ENCODE data around the gene DUSP16.

DNA sequence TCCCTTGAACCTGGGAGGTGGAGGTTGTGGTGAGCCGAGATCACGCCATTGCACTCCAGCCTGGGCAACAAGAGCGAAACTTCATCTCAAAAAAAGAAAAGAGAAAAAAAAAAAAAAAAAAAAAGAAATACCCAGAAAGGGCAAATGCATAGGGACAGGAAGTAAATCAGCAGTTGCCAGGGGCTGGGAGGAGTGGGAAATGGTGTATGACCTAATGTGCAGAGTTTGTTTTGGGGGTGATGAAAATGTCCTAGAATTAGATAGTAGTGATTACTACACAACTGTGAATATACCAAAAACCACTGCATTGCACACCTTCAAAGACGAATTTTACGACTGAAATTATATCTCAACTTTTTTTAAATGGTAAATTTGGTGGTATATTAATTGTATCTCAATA, 20.4 kb downstream of the DUSP16 start:
- TF ChIP-seq, protein P1, sequence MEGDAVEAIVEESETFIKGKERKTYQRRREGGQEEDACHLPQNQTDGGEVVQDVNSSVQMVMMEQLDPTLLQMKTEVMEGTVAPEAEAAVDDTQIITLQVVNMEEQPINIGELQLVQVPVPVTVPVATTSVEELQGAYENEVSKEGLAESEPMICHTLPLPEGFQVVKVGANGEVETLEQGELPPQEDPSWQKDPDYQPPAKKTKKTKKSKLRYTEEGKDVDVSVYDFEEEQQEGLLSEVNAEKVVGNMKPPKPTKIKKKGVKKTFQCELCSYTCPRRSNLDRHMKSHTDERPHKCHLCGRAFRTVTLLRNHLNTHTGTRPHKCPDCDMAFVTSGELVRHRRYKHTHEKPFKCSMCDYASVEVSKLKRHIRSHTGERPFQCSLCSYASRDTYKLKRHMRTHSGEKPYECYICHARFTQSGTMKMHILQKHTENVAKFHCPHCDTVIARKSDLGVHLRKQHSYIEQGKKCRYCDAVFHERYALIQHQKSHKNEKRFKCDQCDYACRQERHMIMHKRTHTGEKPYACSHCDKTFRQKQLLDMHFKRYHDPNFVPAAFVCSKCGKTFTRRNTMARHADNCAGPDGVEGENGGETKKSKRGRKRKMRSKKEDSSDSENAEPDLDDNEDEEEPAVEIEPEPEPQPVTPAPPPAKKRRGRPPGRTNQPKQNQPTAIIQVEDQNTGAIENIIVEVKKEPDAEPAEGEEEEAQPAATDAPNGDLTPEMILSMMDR (IDR thresholded peaks at IDR 0.05), result no peak
- TF ChIP-seq POLR2A (IDR thresholded peaks at IDR 0.05), result no peak
